HG03139 (cell line): ENCODE measurements around the gene SMOC2.
"Not testable (repeated sequence)": the region's sequence is repeated elsewhere in the genome, so short reads cannot be mapped to it uniquely, and the experiment has no call there.

Source experiments
- ATAC-seq: cut with Tn5 transposase; IDR thresholded peaks from one replicate; pipeline ENCODE4 v1.9.1; 2021; ENCODE audit not compliant: unreplicated experiment

SMOC2 gene

GRCh38 chr6:168674595-168674994 is 233.6 kb downstream of the SMOC2 start:
- ATAC-seq = no peak

GRCh38 chr6:168675375-168675774 is 234.4 kb downstream of the SMOC2 start:
- no peak for ATAC-seq

GRCh38 chr6:168675933-168676551 is 235.1 kb downstream of the SMOC2 start:
- no peak for ATAC-seq

GRCh38 chr6:168676552-168677322 is 235.8 kb downstream of the SMOC2 start:
- no peak for ATAC-seq

- not testable (repeated sequence) for ATAC-seq
Measured at GRCh38 chr6:168677323-168677781, 236.4 kb downstream of the SMOC2 start.

- ATAC-seq = no peak
Measured at GRCh38 chr6:168678077-168678476, 237.1 kb downstream of the SMOC2 start.

GRCh38 chr6:168678588-168678987 is 237.6 kb downstream of the SMOC2 start:
- ATAC-seq = no peak

GRCh38 chr6:168681748-168682147 is 240.8 kb downstream of the SMOC2 start:
- no peak for ATAC-seq

GRCh38 chr6:168683621-168684020 is 242.6 kb downstream of the SMOC2 start:
- ATAC-seq = no peak

GRCh38 chr6:168684471-168684870 is 243.5 kb downstream of the SMOC2 start:
- ATAC-seq = no peak

GRCh38 chr6:168684906-168685305 is 243.9 kb downstream of the SMOC2 start:
- ATAC-seq = no peak

- ATAC-seq = no peak
Measured at GRCh38 chr6:168686029-168686738, 245.2 kb downstream of the SMOC2 start.

GRCh38 chr6:168686831-168687730 is 246.1 kb downstream of the SMOC2 start:
- ATAC-seq = no peak

- ATAC-seq = no peak
Measured at GRCh38 chr6:168690271-168690670, 249.3 kb downstream of the SMOC2 start.

- ATAC-seq = no peak
Measured at GRCh38 chr6:168691774-168692173, 250.8 kb downstream of the SMOC2 start.

GRCh38 chr6:168692193-168692914 is 251.4 kb downstream of the SMOC2 start:
- no peak for ATAC-seq

GRCh38 chr6:168692915-168693257 is 251.9 kb downstream of the SMOC2 start:
- ATAC-seq = not testable (repeated sequence)

GRCh38 chr6:168694797-168695196 is 253.8 kb downstream of the SMOC2 start:
- ATAC-seq = not testable (repeated sequence)

- no peak for ATAC-seq
Measured at GRCh38 chr6:168695701-168696100, 254.7 kb downstream of the SMOC2 start.

- no peak for ATAC-seq
Measured at GRCh38 chr6:168698923-168699322, 257.9 kb downstream of the SMOC2 start.
